ENCODE results near the gene MAN1C1. TPM values are rescaled to one million over a fixed set of nuclear protein-coding genes. Genes with fewer than 3 reads are reported as not detected.

MAN1C1 gene
- total RNA-seq, 1 experiment from 2014 or later = 1.2 TPM

DNA sequence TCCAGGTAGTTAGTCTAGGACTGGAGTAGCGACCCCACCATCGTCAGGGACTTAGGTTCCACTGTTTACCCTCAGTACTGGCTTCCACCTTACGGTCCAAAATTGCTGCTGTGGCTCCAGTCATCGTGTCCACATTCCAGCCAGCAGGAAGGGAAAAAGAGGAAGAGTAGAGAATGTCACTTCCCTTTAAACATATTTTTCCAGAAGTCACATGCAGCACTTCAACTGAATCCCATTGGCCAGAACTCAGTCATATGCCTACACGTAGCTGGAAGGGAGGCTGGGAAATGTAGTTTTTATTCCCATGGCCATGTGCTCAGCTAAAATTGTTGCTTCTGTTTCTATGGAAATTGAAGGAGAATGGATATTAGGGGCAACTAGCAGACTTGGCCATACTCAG lies 99.3 kb downstream of the MAN1C1 start:
- ChIA-PET POLR2A (no interaction called here), RAD21 (ENCODE audit: low non-redundant PET in 1 of 2, low total read pairs in 2 of 2, uncharacterized antibody in 2 of 2, unreplicated experiment in 2 of 2) (no interaction called here), CTCF (interaction anchor here (1.1 kb wide), 1 partner anchor 9 kb away, joined by 3 read pairs; no protein-coding TSS in a partner anchor)
- Histone ChIP-seq H3K9ac (ENCODE audit: low read length) (no peak overlapping the region), H3K9me3 (ENCODE audit: control insufficient read depth in 1 of 2, insufficient read depth in 1 of 2, low read depth in 1 of 2, low read length in 2 of 2) (no peaks in the 10 kb centered on the region), H3K79me2 (ENCODE audit: insufficient read depth, low read length) (no peaks in the 10 kb centered on the region), H3K27me3 (ENCODE audit: insufficient read depth, low read length) (no peaks in the 10 kb centered on the region), H3K4me3 (replicated peaks in 1 of 2; ENCODE audit: low read depth in 1 of 2, low read length in 2 of 2) (no peak overlapping the region), H3K9me2 (ENCODE audit: insufficient read depth) (no peaks in the 10 kb centered on the region), H2AFZ (ENCODE audit: low read depth, low read length, poor library complexity, severe bottlenecking) (no peak overlapping the region), H3K4me2 (ENCODE audit: low read length) (no peak overlapping the region), H3K27ac (ENCODE audit: low read depth, low read length) (no peak overlapping the region), H3K36me3 (ENCODE audit: control insufficient read depth in 1 of 2, insufficient read depth in 2 of 2, low read length in 2 of 2) (no peaks in the 10 kb centered on the region), H4K20me1 (ENCODE audit: insufficient read depth) (no peaks in the 10 kb centered on the region), H3K4me1 (ENCODE audit: control insufficient read depth in 1 of 2, insufficient read depth in 2 of 2, low read length in 2 of 2) (no peaks in the 10 kb centered on the region)
- DNase-seq (ENCODE audit: low read depth, low spot score) (no peak), ATAC-seq (peak; percentile 70)
- intact Hi-C loops (cut with micrococcal nuclease) = no loop called here
- TF ChIP-seq, protein P1, sequence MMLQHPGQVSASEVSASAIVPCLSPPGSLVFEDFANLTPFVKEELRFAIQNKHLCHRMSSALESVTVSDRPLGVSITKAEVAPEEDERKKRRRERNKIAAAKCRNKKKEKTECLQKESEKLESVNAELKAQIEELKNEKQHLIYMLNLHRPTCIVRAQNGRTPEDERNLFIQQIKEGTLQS (IDR thresholded peaks at IDR 0.05) = no peak
- TF ChIP-seq TCF7L2 (IDR thresholded peaks at IDR 0.05; ENCODE audit: borderline replicate concordance, extremely low read depth, insufficient read depth, insufficient read length) (no peak), SP1 (IDR thresholded peaks at IDR 0.05; ENCODE audit: low read depth) (peak; percentile 78), YY1 (IDR thresholded peaks at IDR 0.05; ENCODE audit: extremely low read depth, insufficient replicate concordance, low read depth, low read length) (no peak), EZH2 (IDR thresholded peaks at IDR 0.05) (no peak), SRF (IDR thresholded peaks at IDR 0.05; ENCODE audit: low read depth) (no peak), ELF1 (IDR thresholded peaks at IDR 0.05; ENCODE audit: borderline replicate concordance, low read depth) (no peak), FOSL1 (IDR thresholded peaks at IDR 0.05; ENCODE audit: low read depth) (no peak), ZNF274 (IDR thresholded peaks at IDR 0.05; ENCODE audit: low read depth, low read length) (no peak), EZH2phosphoT487 (IDR thresholded peaks at IDR 0.05; ENCODE audit: borderline replicate concordance) (no peak), SIN3A (IDR thresholded peaks at IDR 0.05; ENCODE audit: low read depth) (no peak), RAD21 (IDR thresholded peaks at IDR 0.05; ENCODE audit: low read depth) (no peak)
- TF ChIP-seq, protein P2, sequence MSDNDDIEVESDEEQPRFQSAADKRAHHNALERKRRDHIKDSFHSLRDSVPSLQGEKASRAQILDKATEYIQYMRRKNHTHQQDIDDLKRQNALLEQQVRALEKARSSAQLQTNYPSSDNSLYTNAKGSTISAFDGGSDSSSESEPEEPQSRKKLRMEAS (IDR thresholded peaks at IDR 0.05) = peak; percentile 87
- no TSS peak for BruUV-seq (replicated peaks)

All from HCT116 (cell line).